ENCODE results near the gene ASIC3.

ASIC3 gene

GRCh38 chr7:151062111-151062398 lies 13.7 kb downstream of the ASIC3 start:
- DNase-seq (ENCODE audit: insufficient read length): no peak
- TF ChIP-seq POLR2A (IDR thresholded peaks at IDR 0.05; ENCODE audit: low read depth, low read length) (no peak), TAF1 (IDR thresholded peaks at IDR 0.05; ENCODE audit: borderline replicate concordance, low read depth, low read length) (no peak), POLR2AphosphoS5 (IDR thresholded peaks at IDR 0.05; ENCODE audit: low read depth, low read length) (no peak)
- FAIRE-seq: no peak

GRCh38 chr7:151062399-151063211 lies 14.3 kb downstream of the ASIC3 start:
- no peak for FAIRE-seq
- TF ChIP-seq POLR2A (IDR thresholded peaks at IDR 0.05; ENCODE audit: low read depth, low read length): no peak
- TF ChIP-seq POLR2AphosphoS5 (IDR thresholded peaks at IDR 0.05; ENCODE audit: low read depth, low read length): no peak
- TF ChIP-seq TAF1 (IDR thresholded peaks at IDR 0.05; ENCODE audit: borderline replicate concordance, low read depth, low read length): no peak
- no peak for DNase-seq (ENCODE audit: insufficient read length)

GRCh38 chr7:151063212-151063561 lies 14.9 kb downstream of the ASIC3 start:
- DNase-seq (ENCODE audit: insufficient read length) (no peak), FAIRE-seq (no peak)
- TF ChIP-seq POLR2A (IDR thresholded peaks at IDR 0.05; ENCODE audit: low read depth, low read length): no peak
- TF ChIP-seq TAF1 (IDR thresholded peaks at IDR 0.05; ENCODE audit: borderline replicate concordance, low read depth, low read length): no peak
- no peak for TF ChIP-seq POLR2AphosphoS5 (IDR thresholded peaks at IDR 0.05; ENCODE audit: low read depth, low read length)

- FAIRE-seq (no peak), DNase-seq (ENCODE audit: insufficient read length) (no peak)
- TF ChIP-seq POLR2AphosphoS5 (IDR thresholded peaks at IDR 0.05; ENCODE audit: low read depth, low read length): no peak
- TF ChIP-seq TAF1 (IDR thresholded peaks at IDR 0.05; ENCODE audit: borderline replicate concordance, low read depth, low read length): no peak
- TF ChIP-seq POLR2A (IDR thresholded peaks at IDR 0.05; ENCODE audit: low read depth, low read length): no peak
Observed at GRCh38 chr7:151064454-151064853, 16.1 kb downstream of the ASIC3 start.

GRCh38 chr7:151064993-151065392 lies 16.7 kb downstream of the ASIC3 start:
- TF ChIP-seq POLR2AphosphoS5 (IDR thresholded peaks at IDR 0.05; ENCODE audit: low read depth, low read length) (no peak), TAF1 (IDR thresholded peaks at IDR 0.05; ENCODE audit: borderline replicate concordance, low read depth, low read length) (no peak), POLR2A (IDR thresholded peaks at IDR 0.05; ENCODE audit: low read depth, low read length) (no peak)
- DNase-seq (ENCODE audit: insufficient read length): no peak
- no peak for FAIRE-seq

- DNase-seq (ENCODE audit: insufficient read length) (no peak), FAIRE-seq (no peak)
- TF ChIP-seq POLR2AphosphoS5 (IDR thresholded peaks at IDR 0.05; ENCODE audit: low read depth, low read length) (no peak), POLR2A (IDR thresholded peaks at IDR 0.05; ENCODE audit: low read depth, low read length) (no peak), TAF1 (IDR thresholded peaks at IDR 0.05; ENCODE audit: borderline replicate concordance, low read depth, low read length) (no peak)
Observed at GRCh38 chr7:151065516-151065915, 17.2 kb downstream of the ASIC3 start.

- no peak for FAIRE-seq
- DNase-seq (ENCODE audit: insufficient read length): no peak
- TF ChIP-seq POLR2A (IDR thresholded peaks at IDR 0.05; ENCODE audit: low read depth, low read length) (no peak), TAF1 (IDR thresholded peaks at IDR 0.05; ENCODE audit: borderline replicate concordance, low read depth, low read length) (no peak), POLR2AphosphoS5 (IDR thresholded peaks at IDR 0.05; ENCODE audit: low read depth, low read length) (no peak)
Observed at GRCh38 chr7:151066273-151066974, 18.1 kb downstream of the ASIC3 start.

- FAIRE-seq: no peak
- no peak for DNase-seq (ENCODE audit: insufficient read length)
- TF ChIP-seq POLR2AphosphoS5 (IDR thresholded peaks at IDR 0.05; ENCODE audit: low read depth, low read length): no peak
- TF ChIP-seq TAF1 (IDR thresholded peaks at IDR 0.05; ENCODE audit: borderline replicate concordance, low read depth, low read length): no peak
- TF ChIP-seq POLR2A (IDR thresholded peaks at IDR 0.05; ENCODE audit: low read depth, low read length): no peak
Observed at GRCh38 chr7:151068069-151068773, 19.9 kb downstream of the ASIC3 start.

GRCh38 chr7:151069841-151070573 lies 21.7 kb downstream of the ASIC3 start:
- DNase-seq (ENCODE audit: insufficient read length): no peak
- TF ChIP-seq POLR2AphosphoS5 (IDR thresholded peaks at IDR 0.05; ENCODE audit: low read depth, low read length) (no peak), POLR2A (IDR thresholded peaks at IDR 0.05; ENCODE audit: low read depth, low read length) (no peak), TAF1 (IDR thresholded peaks at IDR 0.05; ENCODE audit: borderline replicate concordance, low read depth, low read length) (no peak)
- FAIRE-seq: no peak

- no peak for FAIRE-seq
- DNase-seq (ENCODE audit: insufficient read length): no peak
- TF ChIP-seq POLR2A (IDR thresholded peaks at IDR 0.05; ENCODE audit: low read depth, low read length) (no peak), POLR2AphosphoS5 (IDR thresholded peaks at IDR 0.05; ENCODE audit: low read depth, low read length) (no peak), TAF1 (IDR thresholded peaks at IDR 0.05; ENCODE audit: borderline replicate concordance, low read depth, low read length) (no peak)
Observed at GRCh38 chr7:151070574-151070960, 22.2 kb downstream of the ASIC3 start.

Data from GM12892 (cell line).